NCI-H748 (cell line): ENCODE data around the gene DCTN4.
A peak's percentile ranks its signal among the peaks of the same experiment; 100 is the strongest.
"Not testable (repeated sequence)": the region's sequence is repeated elsewhere in the genome, so short reads cannot be mapped to it uniquely, and the experiment has no call there.

Experiments used
- DNase-seq: peaks from one replicate; lab custom pipeline; 2025; ENCODE audit not compliant: unreplicated experiment; lab: John Stamatoyannopoulos, UW

DCTN4 gene

DNA sequence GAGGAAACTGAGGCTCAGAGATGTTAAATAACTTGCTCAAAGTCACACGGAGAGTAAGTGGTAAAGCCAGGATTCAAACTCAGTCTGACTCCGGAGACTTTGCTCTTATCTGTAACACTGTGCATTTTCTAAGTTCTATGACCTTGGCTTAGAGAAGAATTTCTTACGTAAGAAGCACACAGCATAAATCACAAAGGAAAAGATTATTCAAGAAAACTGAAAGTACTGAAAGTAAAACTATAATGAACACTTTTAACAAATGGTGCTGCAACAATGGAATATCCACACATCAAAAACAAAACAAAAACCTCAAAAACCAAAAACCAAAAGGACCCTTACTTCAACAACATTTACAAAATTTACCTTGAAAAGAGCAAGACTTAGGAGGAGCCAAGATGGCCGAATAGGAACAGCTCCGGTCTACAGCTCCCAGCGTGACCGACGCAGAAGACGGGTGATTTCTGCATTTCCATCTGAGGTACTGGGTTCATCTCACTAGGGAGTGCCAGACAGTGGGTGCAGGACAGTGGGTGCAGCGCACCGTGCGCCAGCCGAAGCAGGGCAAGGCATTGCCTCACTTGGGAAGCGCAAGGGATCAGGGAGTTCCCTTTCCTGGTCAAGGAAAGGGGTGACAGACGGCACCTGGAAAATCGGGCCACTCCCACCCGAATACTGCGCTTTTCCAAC lies 16.2 kb downstream of the DCTN4 start:
- not testable (repeated sequence) for DNase-seq

DNA sequence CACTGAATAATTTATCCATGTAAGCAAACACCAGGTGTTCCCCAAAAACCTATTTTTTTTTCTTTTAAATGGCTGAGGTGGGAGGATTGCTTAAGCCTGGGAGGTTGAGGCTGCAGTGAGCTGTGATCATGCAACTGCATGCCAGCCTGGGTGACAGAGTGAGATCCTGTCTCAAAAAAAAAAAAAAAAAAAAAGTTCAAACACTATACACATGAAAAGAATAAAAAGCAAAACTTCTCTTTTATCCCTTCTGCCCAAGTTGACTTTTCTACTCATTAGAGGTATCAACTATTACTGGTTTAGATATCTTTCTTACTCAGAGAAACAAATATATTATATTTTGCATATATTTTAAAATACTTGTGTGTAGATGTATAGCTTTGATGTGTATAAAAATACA lies 17.8 kb downstream of the DCTN4 start:
- DNase-seq, result no peak

DNA sequence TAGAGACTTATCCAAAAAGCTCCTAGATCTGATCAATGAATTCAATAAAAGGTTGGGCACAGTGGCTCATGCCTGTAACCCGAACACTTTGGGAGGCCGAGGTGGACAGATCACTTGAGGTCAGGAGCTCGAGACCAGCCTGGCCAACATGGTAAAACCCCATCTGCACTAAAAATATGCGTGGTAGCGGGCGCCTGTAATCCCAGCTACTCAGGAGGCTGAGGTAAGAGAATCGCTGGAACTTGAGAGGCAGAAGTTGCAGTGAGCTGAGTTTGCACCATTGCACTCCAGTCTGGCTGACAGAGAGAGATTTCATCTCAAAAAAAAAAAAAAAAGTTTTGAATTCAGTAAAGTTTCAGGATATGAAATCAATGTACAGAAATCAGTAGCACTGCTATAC lies 20.0 kb downstream of the DCTN4 start:
- no peak for DNase-seq

DNA sequence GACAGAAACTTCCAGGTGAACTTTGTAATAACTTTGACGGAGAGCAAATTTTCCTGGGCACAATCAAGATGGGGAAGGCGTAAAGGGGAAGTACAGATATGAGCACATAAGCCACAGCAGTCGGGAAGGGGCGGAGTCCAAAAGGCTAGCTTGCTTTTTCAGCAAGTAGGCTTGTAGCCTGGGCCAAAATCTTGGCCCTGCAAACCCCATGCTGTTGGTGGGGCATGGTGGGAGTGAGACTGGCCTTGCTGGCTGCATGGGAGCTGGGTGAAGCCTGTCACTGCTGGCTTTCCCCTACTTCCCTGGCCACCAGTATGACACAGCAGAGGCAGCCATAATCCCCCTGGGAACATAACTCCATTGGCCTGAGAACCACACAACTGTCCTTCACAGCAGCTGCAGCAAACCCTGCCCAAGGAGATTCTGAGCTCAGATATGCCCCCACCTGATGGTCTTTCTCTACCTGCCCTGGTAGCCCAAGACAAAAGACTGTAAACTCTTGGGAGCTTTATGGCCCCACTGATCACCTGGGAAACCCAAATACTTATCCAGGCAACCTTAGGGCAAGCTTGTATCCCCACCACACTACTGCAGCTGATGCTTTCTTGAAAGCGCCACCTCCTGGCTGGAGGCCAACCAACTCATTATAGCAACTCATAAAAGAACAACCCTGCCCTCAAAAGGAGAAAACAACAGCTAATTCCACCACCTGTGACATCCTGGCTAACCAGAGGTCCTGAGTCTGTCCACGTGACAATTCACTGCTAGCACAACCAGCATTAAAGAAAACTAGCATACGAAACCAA lies 24.0 kb downstream of the DCTN4 start:
- no peak for DNase-seq

DNA sequence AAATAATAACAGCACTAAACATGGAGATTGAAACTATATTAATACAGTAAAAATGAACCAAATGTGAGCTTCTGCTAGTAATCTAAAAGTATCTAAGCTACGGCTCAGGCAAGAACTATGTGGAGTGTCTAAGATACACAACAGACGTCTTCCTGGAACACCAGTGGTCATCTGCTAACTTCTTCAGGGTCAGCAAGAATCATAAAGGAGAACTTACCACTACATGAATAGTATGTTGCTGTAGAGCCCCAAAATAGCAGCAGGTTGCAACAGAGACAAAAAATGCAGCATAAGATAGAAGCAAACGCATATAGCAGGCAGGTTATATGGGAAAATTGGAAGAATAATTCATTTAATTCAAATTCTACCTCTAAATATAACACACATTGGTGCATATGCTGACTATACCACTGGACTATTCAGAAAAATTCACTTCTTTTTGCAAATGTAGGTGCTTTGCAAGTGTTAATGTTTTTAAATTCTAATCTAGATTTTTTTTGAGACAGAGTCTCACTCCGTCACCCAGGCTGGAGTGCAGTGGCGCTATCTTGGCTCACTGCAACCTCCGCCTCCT lies 27.1 kb downstream of the DCTN4 start:
- DNase-seq, result no peak

DNA sequence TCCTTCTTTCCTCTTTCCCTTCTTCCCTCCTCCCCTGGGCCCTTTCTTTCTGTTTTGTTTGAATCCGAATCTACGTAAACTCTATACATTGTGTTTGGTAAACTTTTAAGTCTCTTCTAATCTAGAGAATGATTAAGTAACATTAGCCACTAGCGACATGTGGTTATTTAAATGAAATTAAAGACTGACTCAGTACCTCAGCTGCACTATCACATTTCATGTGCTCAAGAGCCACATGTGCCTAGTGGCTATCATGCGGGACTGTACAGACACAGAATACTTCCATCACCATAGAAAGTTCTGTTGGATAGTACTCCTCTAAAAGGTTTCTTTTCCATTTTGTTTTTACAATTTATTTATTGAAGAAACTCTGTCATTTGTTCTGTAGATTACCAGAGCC lies 29.0 kb downstream of the DCTN4 start:
- no peak for DNase-seq

DNA sequence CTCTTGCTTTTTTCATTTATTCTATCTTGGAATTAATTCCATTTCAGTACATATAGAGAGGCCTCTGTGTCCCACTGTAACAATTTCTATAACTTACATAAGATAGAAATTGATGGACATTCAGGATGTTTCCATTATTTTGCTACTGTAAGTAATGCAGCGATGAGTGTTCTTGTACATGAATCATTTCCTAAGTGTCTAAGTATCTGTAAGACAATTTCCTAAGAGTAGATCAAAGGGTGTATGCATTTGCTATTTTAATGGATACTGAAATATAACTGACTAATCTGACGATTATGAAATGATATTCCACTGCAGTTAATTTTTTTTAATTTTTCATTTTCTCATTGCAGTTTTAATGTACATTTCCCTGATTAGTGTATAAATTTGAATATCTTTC lies 35.0 kb downstream of the DCTN4 start:
- no peak for DNase-seq

DNA sequence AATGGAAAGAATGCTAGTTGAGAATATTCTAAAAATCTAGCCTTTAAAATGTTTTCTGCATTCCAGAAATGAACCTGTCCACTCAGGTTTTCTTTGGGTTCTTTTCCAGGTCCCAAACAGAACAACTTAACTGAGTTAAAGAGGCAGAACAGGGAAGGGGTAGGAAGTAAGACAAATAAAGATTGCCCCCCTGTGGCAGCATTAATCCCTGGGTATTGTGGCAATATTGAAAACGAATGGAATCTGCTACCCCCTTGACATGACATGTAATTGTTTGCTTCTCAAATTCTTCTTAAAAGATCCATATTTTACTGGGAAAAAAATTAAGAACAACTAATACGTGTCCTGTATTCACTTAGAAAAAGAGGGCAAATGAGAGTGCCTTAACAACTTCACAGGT lies 48.7 kb downstream of the DCTN4 start:
- no peak for DNase-seq

DNA sequence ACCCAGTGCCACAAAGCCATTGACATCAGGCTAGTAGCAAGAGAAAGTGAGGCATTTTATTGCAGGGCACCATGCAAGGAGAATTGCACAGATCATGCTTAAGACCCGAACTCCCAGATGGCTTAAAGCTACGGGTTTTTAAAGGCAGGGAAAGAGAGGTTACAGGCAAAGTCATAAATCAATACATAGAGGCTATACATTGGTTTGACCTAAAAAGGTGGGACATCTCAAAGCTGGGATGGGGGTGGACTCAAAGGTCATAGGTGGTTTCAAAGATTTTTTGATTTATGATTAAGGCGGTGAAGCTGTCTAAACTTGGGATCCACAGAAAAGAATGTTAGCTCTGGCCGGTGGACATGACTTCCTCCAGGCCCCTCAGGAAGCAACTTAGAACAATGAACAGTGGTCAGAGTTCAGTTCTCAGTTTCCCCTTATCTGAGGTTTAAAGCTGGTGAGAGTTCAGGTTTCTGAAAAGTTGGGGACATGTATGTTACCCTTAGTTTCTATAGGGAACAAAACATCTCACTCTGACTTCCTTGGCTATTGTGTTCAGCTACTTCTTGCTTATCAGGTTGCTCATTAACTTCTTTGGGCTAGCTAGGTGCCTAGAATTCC lies 51.9 kb downstream of the DCTN4 start:
- DNase-seq, result no peak

DNA sequence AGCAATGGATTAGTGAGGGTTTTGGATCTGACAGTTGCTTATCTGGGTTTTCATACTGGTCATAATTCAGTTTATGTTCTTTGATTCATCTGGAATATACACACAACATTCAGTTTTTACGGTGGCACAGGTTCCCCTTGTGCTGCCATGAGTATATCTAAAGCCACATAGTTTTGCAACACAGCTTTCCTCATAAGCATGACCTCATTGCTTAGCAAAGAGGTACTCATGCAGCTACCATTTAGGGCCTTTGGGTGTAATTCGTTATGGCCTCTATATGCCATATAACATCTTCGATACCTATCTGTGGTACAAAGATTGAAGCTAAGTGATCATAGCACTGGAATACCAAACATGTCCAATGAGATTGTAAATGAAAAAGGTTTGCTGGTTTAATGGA lies 55.1 kb downstream of the DCTN4 start:
- DNase-seq, result no peak

DNA sequence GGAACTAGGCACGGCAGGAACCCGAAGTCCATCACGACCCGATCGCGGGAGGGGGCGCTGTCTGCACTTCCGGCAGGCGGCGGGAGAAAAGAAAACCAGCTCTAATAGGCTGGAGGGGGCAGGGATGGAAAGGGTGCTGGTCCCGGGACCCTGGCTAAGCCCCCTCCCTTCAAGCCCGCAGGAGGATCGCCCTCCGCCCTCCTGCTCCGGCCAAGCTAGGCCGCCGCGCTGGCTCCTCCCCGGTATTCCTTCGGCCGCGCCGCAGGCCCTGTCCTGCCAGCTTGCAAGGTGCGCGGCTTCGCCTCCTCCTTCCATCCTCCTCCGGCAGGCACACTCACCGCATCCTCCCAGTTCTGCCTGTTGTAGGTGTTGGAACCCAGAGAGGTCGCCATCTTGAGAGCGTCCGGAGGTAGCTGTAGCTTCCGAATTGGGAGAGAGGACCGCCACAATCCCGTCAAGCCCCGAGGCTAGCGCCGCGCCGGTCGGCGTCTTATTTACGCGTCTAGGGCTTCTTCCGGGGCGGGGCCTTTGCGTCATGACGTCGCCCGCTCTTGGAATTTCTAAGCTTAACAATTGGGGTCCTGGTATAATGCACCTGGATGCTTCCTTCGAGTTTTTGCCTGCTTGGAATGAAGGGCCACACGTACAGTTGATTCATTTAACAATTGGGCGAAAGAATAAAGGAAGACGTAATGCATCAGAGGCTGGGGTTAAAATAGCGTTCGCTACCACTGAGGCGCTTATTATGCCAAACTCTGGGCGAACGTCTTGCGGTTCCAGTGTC lies 58.0 kb downstream of the DCTN4 start, which contains the start of gene RBM22:
Gene RBM22 (minus strand): TSS at position 469 of the 784 bp plus-strand sequence. CDS start 77 bp downstream, at position 392.
- peak; percentile 94 for DNase-seq

DNA sequence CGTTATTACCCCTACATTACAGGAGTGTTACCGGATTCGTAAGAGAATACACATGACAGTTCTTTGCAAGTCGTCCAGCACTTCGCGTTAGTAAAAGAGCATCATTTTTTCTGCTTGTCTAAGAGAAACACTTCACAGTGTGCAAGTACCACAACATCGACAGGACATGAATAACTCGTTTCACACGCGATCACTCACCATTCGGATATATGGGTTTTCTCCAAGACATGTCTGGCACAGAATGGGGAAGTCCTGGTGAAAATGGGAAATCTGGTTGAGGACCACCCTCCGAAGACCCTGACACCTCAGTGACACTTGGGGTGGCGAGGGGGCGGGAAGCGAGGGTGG lies 58.6 kb downstream of the DCTN4 start:
- peak; percentile 46 for DNase-seq

DNA sequence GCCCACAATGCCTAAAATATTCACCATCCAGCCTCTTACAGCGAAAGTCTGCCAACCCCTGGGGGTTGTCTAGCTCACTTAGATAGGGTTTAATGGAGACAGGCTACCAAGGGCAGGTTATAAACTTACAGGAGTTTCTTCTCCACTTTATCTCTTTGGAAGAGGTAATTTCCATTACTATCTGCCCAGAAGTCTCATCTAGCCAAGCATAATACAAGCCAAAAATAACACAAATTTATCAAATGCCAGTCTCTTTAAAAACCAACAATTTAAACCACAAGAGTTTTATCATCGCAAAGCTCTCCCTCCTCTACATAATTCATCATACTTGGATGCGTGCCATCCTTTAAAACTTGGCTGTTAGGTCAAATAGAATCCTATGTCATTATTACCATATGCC lies 64.2 kb downstream of the DCTN4 start:
- no peak for DNase-seq

DNA sequence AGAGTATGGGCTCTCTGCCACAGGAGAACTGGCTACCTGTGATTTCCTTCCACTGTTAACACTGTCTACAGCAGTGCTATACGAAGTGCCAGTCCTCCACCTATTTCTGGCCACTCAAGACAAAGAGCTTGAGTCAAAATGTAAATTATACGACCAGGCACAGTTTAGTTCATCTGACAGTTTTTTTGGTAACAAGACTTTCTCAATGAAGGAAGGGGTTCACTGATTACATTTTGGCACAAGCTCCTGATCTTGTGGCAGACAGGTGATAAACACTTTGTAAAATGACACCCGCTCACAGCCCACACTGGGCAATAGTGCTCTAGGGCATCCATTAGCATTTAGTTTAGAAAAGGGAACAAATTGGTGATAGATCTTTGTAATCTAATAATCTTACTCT lies 66.5 kb downstream of the DCTN4 start:
- DNase-seq, result no peak

DNA sequence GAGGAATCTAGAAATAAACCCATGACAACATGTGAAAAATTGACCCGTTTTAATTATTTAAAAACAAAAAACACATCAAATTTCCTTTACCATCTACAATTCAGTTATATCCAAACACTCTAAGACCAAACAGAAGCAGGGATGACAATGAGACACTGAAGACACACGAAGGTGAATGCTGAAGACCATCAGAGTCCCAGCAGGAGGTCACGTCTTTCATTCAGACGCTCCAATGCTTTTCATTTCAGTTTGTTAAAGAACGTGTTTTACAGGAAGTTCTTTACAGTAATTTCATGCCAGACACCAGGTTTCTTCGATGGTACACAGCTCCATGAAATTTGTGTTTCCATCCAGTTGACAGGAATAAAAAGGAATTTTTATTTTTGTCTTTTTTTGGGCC lies 68.1 kb downstream of the DCTN4 start:
- no peak for DNase-seq

DNA sequence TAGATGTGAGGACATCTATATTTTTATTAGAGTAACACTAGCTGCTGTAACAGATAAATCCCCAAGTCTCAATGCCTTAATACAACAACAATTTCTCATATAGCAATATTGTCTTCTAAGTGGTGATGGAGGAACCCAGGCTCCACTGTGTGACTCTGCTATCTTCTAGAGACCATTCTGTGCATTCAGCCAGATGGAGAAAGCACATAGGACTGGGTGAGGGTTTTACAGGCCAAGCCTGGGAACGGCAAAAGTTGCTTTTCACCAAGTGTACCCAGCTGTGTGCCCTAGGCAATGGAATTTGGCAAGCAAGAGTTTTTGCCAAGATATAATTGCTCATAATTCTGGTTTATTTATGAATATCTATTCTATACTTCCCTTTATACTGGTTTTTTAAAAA lies 69.7 kb downstream of the DCTN4 start:
- DNase-seq, result no peak

DNA sequence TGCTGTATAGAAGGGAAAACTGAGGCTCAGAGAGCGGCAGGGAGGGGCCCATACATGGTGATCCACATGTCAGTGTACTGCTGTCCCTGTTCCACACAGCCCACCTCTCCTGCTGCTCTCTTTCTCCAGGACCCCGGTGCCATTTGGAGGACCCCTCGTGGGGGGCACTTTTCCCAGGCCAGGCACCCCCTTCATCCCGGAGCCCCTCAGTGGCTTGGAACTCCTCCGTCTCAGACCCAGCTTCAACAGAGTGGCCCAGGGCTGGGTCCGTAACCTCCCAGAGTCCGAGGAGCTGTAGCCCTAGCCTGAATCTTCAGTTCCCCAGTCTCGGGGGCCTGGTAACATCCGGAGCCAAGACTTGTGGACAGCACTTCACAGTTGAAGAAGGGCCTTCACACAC lies 82.2 kb downstream of the DCTN4 start:
- no peak for DNase-seq

DNA sequence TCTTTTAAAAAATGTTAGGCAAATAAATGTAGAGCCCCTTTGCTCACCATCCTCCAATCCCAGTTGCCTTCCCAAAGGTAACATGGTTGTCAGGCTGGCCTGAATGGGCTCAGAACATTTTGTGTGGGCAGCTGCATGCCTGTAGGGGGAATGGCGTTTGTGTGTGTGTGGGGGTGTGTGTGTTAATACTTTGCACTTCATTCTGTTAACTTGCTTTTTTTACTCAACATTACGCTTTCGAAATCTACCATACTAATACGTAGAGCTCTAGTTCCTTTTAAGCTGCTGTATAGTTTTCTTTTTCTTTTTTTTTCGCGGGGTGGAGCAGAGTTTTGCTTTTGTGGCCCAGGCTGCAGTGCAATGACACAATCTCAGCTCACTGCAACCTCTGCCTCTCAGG lies 83.7 kb downstream of the DCTN4 start:
- no peak for DNase-seq

DNA sequence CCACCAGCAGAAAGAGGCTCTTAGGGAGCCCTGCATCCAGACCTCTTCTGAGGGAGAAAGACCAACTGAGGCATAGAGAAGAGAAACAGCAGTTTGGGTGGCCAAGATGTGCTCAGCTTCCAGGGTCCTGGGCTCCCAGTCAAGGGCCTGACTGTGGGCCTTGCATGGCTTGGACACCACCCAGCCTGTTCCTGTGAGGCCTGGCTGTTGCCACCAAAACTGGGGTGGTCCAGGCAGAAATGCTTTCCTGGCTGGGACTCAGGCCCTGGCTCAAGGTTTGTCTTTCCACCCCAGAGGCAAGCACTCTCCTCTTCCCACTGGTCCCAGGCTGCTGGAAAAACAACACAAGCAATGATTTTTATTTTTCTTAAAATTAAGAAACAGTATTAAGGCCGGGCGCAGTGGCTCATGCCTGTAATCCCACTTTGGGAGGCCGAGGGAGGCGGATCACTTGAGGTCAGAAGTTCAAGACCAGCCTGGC lies 84.4 kb downstream of the DCTN4 start:
- no peak for DNase-seq

DNA sequence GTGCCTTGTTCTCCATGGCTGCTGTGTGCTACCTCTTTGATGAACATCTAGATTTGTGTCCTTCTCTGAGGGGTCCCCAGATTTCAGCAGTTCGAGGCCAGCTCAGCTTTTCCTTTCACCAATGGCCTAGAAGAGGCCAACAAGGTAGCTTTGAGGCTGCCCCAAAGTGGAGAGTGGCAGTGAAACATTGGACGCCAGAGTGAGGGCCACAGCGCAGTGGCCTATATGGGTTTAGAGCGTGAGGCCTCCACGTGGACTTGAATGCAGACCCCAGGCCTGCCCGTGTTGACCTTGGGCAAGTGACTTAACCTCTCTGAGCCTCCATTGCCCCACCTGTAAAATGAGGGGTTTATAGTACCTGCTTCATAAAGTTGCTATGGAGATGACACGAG lies 85.9 kb downstream of the DCTN4 start:
- DNase-seq, result no peak
